NK-92 (cell line): ENCODE data around the gene VIL1.

Source experiments
- DNase-seq: peaks from one replicate; lab custom pipeline; 2025; ENCODE audit not compliant: unreplicated experiment; lab: John Stamatoyannopoulos, UW

The VIL1 gene

DNA sequence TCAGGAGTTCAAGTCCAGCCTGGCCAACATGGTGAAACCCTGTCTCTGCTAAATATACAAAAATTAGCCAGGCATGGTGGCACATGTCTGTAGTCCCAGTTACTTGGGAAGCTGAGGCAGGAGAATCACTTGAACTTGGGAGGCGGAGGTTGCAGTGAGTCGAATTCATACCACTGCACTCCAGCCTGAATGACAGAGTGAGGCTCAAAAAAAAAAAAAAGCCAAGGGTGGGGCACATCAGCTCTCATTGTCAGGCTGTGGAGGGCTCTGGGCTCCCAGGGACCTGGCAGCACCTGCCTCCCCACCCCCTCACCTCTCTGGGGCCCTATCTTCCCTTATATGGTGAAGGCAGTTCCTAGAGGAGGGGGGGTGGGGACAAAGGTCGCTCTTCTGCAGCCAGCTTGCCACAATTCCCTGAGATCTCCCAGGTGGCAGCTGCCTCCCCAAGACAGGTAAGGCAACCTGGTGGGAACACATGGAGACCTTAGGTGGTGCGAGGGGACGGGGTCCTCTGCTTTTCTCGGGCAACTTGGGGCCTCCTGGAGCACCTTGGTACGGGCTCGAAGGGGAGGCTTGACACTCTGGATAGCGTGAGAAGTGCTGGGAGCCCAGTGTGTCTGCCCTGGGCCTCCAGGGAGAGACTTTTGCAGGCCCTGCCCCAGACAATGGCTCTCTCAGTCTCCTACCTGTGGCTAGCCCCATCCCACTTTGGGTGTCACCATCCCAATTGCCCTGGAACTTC is at the start of gene VIL1:
TSS of gene VIL1 (plus strand) at position 407 of the 742 bp plus-strand sequence. CDS start 4,656 bp downstream, outside the sequence.
- no peak for DNase-seq

DNA sequence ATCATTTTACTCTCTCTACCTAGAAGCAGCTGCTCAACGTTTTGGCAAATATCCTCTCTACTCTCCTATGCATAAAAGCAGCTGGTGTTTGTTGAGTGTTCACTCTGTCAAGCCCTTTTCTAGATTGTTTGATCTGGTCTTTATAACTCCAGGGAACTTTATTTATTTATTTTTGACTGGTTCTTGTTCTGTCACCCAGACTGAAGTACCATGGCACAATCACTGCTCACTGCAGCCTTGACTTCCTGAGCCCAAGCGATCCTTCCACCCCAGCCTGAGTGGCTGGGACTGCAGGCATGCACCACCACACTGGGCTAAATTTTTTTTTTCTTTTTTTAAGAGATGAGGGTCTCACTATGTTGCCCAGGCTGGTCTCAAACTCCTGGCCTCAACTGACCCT is 49.6 kb upstream of the VIL1 start:
- DNase-seq = no peak

DNA sequence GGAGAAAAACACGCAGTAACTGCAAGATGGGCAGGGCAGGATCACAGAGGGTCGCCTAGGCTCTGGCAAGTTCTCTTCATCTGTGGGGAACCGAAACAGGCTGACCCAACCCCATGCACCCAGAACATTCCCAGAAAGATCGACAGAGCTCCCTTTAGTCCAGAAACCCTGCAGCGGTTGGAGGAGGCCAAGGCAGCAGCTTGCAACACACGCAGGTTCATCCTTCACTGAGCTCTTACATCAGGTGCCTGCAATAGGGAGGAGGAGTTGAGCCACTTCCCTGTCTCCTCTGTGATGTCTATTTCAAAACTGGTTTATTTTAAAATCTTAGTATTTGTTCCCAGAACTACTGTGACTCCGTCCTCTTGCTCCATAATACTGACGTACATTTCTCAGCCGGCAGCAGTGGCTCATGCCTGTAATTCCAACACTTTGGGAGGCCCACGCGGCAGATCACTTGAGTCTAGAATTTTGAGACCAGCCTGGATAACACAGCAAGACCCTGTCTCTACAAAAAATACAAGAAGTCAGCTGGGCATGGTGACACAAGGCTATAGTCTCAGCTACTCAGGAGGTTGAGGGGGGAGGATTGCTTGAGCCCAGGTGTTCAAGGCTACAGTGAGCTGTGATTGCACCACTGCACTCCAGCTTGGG is 48.4 kb upstream of the VIL1 start:
- DNase-seq = no peak

- no peak for DNase-seq
Measured at GRCh38 chr2:218371983-218372350, 47.0 kb upstream of the VIL1 start.

DNA sequence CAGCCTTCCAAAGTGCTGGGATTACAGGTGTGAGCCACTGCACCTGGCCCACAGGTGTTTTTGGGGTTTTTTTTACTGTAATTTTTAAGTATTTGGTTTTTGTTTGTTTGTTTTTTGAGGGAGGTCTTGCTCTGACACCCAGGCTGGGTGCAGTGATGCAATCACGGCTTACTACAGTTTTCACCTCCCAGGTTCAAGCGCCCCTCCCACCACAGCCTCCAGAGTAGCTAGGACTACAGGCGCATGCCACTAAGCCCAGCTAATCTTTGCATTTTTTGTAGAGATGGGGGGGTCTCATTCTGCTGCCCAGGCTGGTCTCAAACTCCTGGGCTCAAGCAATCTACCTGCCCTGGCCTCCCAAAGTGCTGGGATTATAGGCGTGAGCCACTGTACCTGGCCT is 44.1 kb upstream of the VIL1 start:
- DNase-seq = no peak

GRCh38 chr2:218375212-218375611 is 43.7 kb upstream of the VIL1 start:
- DNase-seq = no peak

DNA sequence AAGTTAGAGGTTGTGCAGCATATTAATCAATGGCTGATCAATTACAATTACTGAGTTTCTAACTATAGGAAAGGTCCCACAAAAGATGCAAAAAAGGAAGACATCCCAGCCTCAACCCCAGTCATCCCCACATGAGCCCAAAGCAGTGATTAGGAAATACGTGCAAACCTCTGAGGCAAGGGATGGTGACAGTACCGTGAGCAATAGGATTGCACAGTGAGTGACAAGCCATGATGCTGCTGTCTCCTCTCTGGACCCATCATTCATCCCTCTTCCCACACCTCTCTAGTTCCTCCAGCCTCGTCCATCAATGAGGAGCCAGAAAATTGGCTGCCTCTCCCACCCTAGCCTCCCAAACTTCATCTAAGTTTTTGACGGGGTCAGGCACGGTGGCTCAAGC is 40.9 kb upstream of the VIL1 start:
- no peak for DNase-seq

DNA sequence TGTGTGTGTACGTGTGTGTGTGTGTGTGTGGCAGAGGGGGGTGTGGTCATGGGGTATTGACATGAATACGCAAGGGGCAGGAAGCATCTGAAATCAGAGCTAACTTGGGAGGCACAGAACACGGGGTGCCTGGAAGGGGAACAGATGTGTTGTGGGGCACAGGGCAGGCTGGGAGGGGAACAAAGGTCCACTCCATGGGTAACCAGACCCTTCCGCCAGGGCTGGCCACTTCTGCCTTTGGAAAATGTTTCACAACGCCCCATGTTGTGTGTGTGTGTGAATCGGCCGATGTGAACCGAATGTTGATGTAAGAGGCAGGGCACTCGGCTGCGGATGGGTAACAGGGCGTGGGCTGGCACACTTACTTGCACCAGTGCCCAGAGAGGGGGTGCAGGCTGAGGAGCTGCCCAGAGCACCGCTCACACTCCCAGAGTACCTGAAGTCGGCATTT is 37.0 kb upstream of the VIL1 start, which contains the start of gene SLC11A1:
TSS of gene SLC11A1 (plus strand) at position 358 of the 451 bp plus-strand sequence. CDS start 96 bp downstream, outside the sequence.
- no peak for DNase-seq

DNA sequence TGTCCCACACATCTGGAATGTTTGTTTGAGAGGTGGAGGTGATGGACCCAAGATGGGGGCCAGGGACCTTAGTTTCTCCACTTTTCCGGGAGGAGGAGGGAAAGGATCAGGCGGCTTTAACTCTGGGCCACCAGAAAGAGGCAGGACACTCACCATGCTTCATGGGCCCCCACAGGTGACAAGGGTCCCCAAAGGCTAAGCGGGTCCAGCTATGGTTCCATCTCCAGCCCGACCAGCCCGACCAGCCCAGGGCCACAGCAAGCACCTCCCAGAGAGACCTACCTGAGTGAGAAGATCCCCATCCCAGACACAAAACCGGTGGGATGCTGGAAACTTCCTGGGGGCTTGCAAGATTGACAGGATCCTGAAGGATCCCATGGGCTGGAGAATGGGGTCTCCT is 36.1 kb upstream of the VIL1 start:
- no peak for DNase-seq

DNA sequence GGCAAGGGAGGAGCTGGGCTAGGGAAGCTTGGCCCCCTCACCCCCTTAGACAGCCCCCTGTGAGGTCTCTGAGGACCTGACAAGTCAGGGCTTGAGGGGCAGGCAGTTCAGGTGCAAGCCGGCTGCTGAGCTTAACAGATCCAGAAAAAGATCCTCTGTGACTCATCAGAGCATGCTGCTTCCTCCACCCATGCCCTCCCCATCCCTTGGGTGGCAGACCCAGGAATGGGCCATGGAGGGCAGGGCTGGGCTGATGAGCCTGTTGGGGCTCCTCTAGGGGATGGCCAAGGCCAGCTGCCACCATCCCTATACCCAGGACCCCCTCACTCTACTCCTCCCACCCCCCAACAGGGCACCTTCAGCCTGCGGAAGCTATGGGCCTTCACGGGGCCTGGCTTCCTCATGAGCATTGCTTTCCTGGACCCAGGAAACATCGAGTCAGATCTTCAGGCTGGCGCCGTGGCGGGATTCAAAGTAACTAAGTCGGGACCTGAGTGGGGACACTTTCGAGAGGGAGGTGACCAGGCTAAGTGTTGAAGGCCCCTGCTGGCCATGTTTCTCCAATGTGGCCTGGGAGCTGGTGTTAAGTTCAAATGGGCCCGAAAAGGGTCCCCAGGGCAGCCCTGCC is 34.9 kb upstream of the VIL1 start:
- DNase-seq = no peak

DNA sequence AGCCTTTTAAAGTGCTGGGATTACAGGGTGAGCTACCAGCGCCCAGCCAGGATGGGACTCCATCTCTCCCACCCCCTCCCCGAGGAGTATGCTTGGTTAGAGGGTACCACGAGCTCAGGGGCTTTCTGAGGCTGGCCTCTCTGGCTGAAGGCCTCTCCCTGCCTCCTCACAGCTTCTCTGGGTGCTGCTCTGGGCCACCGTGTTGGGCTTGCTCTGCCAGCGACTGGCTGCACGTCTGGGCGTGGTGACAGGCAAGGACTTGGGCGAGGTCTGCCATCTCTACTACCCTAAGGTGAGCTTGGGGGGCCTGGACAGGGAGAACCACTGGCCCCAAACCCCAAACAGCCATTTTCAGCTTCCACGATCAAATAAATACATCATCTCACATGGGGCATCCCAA is 33.9 kb upstream of the VIL1 start:
- DNase-seq = no peak

GRCh38 chr2:218386505-218387368 is 32.2 kb upstream of the VIL1 start:
- no peak for DNase-seq

GRCh38 chr2:218387369-218388194 is 31.3 kb upstream of the VIL1 start:
- DNase-seq = no peak

DNA sequence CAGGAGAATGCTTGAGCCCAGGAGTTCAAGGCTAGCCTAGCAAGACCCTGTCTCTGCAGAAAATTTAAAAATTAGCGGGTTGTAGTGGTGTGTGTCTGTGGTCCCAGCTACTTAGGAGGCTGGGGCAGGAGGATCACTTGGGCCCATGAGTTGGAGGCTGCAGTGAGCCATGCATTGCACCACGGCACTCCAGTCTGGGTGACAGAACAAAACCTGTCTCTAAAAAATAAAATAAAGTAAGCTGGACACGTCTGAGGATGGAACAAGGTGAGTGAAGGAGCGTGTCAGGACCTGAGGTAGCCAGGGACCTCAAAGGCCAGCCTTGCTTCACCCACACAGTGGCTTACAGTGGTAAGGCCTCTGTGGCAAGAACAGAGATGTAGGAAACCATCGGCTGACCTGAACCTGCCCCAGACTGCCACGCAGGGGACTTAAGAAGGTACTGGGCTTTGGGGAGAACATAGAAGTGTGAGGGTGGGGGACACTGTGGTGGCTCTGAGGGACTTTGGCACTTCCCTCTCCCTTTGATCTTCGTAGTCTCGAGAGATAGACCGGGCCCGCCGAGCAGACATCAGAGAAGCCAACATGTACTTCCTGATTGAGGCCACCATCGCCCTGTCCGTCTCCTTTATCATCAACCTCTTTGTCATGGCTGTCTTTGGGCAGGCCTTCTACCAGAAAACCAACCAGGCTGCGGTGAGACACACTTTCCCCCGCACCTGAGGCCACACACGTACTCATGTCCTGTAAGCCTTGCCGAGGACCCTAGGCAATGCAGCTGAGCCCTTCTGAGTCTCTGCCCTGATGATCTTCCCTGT is 29.4 kb upstream of the VIL1 start:
- no peak for DNase-seq

GRCh38 chr2:218391202-218391601 is 27.7 kb upstream of the VIL1 start:
- no peak for DNase-seq

- DNase-seq = no peak
Measured at GRCh38 chr2:218392459-218392858, 26.5 kb upstream of the VIL1 start.

DNA sequence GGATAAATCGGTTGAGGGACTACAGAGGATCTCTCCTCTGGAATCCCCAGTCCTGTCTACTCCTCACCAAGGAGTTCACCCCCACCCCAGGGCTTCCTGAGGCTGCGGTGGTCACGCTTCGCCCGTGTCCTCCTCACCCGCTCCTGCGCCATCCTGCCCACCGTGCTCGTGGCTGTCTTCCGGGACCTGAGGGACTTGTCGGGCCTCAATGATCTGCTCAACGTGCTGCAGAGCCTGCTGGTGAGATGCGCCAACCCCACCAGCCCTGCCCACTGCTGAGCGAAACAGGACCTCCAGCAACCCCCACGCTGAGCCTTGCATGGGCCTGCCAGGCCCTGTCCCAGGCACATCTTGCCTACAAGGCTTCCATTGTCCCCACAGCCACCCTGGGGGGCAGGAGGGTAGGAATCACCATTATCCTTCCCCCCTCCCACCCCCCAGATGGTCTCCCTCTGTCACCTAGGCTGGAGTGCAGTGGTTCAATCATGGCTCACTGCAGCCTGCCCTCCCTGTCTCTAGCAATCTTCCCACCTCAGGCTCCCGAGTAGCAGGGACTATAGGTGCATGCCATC is 25.9 kb upstream of the VIL1 start:
- no peak for DNase-seq

- DNase-seq = no peak
Measured at GRCh38 chr2:218393750-218394290, 25.1 kb upstream of the VIL1 start.
